ENCODE measurements around the gene CDC27. TPM values are rescaled to one million over a fixed set of nuclear protein-coding genes. Genes with fewer than 3 reads are reported as not detected.

CDC27 gene
- 70.5 and 71.4 TPM in 2 replicates for total RNA-seq (2012; rRNA removed)

- Histone ChIP-seq H3K27me3 (ENCODE audit: control insufficient read depth, insufficient read depth, low read length) (no peaks in the 10 kb centered on the region), H3K36me3 (ENCODE audit: insufficient read depth, low read length) (no peaks in the 10 kb centered on the region), H3K4me3 (ENCODE audit: low read length) (peak within 1 kb of the TSS; percentile 78), H3K9ac (ENCODE audit: low read depth, low read length) (peak within 1 kb of the TSS; percentile 96), H3K9me3 (replicated peaks; ENCODE audit: low read length) (no peaks in the 10 kb centered on the region), H3K4me1 (ENCODE audit: control insufficient read depth, insufficient read depth, low read length) (peaks cover 13% of the 10 kb centered on the region), H3K4me2 (ENCODE audit: low read length) (peak within 1 kb of the TSS; percentile 89)
Observed at GRCh38 chr17:47188876-47189731, at the start of gene CDC27. TSS of gene CDC27 (minus strand) at chr17:47189295. CDS start at chr17:47189172, 123 bp downstream.

GRCh38 chr17:47238321-47239010, 49.4 kb upstream of the CDC27 start:
- H3K9me3 ChIP-seq (replicated peaks; ENCODE audit: low read length) = no peaks in the 10 kb centered on the region
- no peaks in the 10 kb centered on the region for H3K36me3 ChIP-seq (ENCODE audit: insufficient read depth, low read length)
- H3K27me3 ChIP-seq (ENCODE audit: control insufficient read depth, insufficient read depth, low read length) = no peaks in the 10 kb centered on the region
- no peak overlapping the region for H3K9ac ChIP-seq (ENCODE audit: low read depth, low read length)
- H3K4me3 ChIP-seq (ENCODE audit: low read length) = no peak overlapping the region
- H3K4me2 ChIP-seq (ENCODE audit: low read length) = no peak overlapping the region
- H3K4me1 ChIP-seq (ENCODE audit: control insufficient read depth, insufficient read depth, low read length) = peaks cover 19% of the 10 kb centered on the region

GRCh38 chr17:47237841-47238240, 48.7 kb upstream of the CDC27 start:
- Histone ChIP-seq H3K4me3 (ENCODE audit: low read length) (no peak overlapping the region), H3K4me2 (ENCODE audit: low read length) (no peak overlapping the region), H3K36me3 (ENCODE audit: insufficient read depth, low read length) (no peaks in the 10 kb centered on the region), H3K9ac (ENCODE audit: low read depth, low read length) (no peak overlapping the region), H3K4me1 (ENCODE audit: control insufficient read depth, insufficient read depth, low read length) (peaks cover 19% of the 10 kb centered on the region), H3K27me3 (ENCODE audit: control insufficient read depth, insufficient read depth, low read length) (no peaks in the 10 kb centered on the region), H3K9me3 (replicated peaks; ENCODE audit: low read length) (no peaks in the 10 kb centered on the region)

GRCh38 chr17:47235923-47236322, 46.8 kb upstream of the CDC27 start:
- peaks cover 18% of the 10 kb centered on the region for H3K4me1 ChIP-seq (ENCODE audit: control insufficient read depth, insufficient read depth, low read length)
- H3K4me3 ChIP-seq (ENCODE audit: low read length) = no peak overlapping the region
- H3K27me3 ChIP-seq (ENCODE audit: control insufficient read depth, insufficient read depth, low read length) = no peaks in the 10 kb centered on the region
- no peaks in the 10 kb centered on the region for H3K9me3 ChIP-seq (replicated peaks; ENCODE audit: low read length)
- no peaks in the 10 kb centered on the region for H3K36me3 ChIP-seq (ENCODE audit: insufficient read depth, low read length)
- no peak overlapping the region for H3K9ac ChIP-seq (ENCODE audit: low read depth, low read length)
- no peak overlapping the region for H3K4me2 ChIP-seq (ENCODE audit: low read length)

GRCh38 chr17:47235506-47235905, 46.4 kb upstream of the CDC27 start:
- no peaks in the 10 kb centered on the region for H3K9me3 ChIP-seq (replicated peaks; ENCODE audit: low read length)
- no peak overlapping the region for H3K4me3 ChIP-seq (ENCODE audit: low read length)
- H3K4me2 ChIP-seq (ENCODE audit: low read length) = no peak overlapping the region
- no peaks in the 10 kb centered on the region for H3K27me3 ChIP-seq (ENCODE audit: control insufficient read depth, insufficient read depth, low read length)
- H3K4me1 ChIP-seq (ENCODE audit: control insufficient read depth, insufficient read depth, low read length) = peaks cover 15% of the 10 kb centered on the region
- no peak overlapping the region for H3K9ac ChIP-seq (ENCODE audit: low read depth, low read length)
- no peaks in the 10 kb centered on the region for H3K36me3 ChIP-seq (ENCODE audit: insufficient read depth, low read length)

- Histone ChIP-seq H3K4me1 (ENCODE audit: control insufficient read depth, insufficient read depth, low read length) (peaks cover 12% of the 10 kb centered on the region), H3K36me3 (ENCODE audit: insufficient read depth, low read length) (no peaks in the 10 kb centered on the region), H3K27me3 (ENCODE audit: control insufficient read depth, insufficient read depth, low read length) (no peaks in the 10 kb centered on the region), H3K4me3 (ENCODE audit: low read length) (no peak overlapping the region), H3K9ac (ENCODE audit: low read depth, low read length) (no peak overlapping the region), H3K9me3 (replicated peaks; ENCODE audit: low read length) (no peaks in the 10 kb centered on the region), H3K4me2 (ENCODE audit: low read length) (no peak overlapping the region)
Observed at GRCh38 chr17:47232465-47232864, 43.4 kb upstream of the CDC27 start.

- H3K36me3 ChIP-seq (ENCODE audit: insufficient read depth, low read length) = no peaks in the 10 kb centered on the region
- no peaks in the 10 kb centered on the region for H3K9me3 ChIP-seq (replicated peaks; ENCODE audit: low read length)
- no peak overlapping the region for H3K4me2 ChIP-seq (ENCODE audit: low read length)
- peaks cover 12% of the 10 kb centered on the region for H3K4me1 ChIP-seq (ENCODE audit: control insufficient read depth, insufficient read depth, low read length)
- H3K27me3 ChIP-seq (ENCODE audit: control insufficient read depth, insufficient read depth, low read length) = no peaks in the 10 kb centered on the region
- no peak overlapping the region for H3K4me3 ChIP-seq (ENCODE audit: low read length)
- H3K9ac ChIP-seq (ENCODE audit: low read depth, low read length) = no peak overlapping the region
Observed at GRCh38 chr17:47231866-47232265, 42.8 kb upstream of the CDC27 start.

GRCh38 chr17:47231334-47231733, 42.2 kb upstream of the CDC27 start:
- Histone ChIP-seq H3K4me2 (ENCODE audit: low read length) (no peak overlapping the region), H3K4me3 (ENCODE audit: low read length) (no peak overlapping the region), H3K4me1 (ENCODE audit: control insufficient read depth, insufficient read depth, low read length) (peaks cover 13% of the 10 kb centered on the region), H3K36me3 (ENCODE audit: insufficient read depth, low read length) (no peaks in the 10 kb centered on the region), H3K27me3 (ENCODE audit: control insufficient read depth, insufficient read depth, low read length) (no peaks in the 10 kb centered on the region), H3K9me3 (replicated peaks; ENCODE audit: low read length) (no peaks in the 10 kb centered on the region), H3K9ac (ENCODE audit: low read depth, low read length) (no peak overlapping the region)

- Histone ChIP-seq H3K9me3 (replicated peaks; ENCODE audit: low read length) (no peaks in the 10 kb centered on the region), H3K27me3 (ENCODE audit: control insufficient read depth, insufficient read depth, low read length) (no peaks in the 10 kb centered on the region), H3K4me1 (ENCODE audit: control insufficient read depth, insufficient read depth, low read length) (peaks cover 17% of the 10 kb centered on the region), H3K4me3 (ENCODE audit: low read length) (no peak overlapping the region), H3K4me2 (ENCODE audit: low read length) (no peak overlapping the region), H3K36me3 (ENCODE audit: insufficient read depth, low read length) (no peaks in the 10 kb centered on the region), H3K9ac (ENCODE audit: low read depth, low read length) (no peak overlapping the region)
Observed at GRCh38 chr17:47230864-47231263, 41.8 kb upstream of the CDC27 start.

GRCh38 chr17:47229535-47230443, 40.7 kb upstream of the CDC27 start:
- Histone ChIP-seq H3K4me2 (ENCODE audit: low read length) (peak overlapping the region; percentile 79), H3K9ac (ENCODE audit: low read depth, low read length) (peak overlapping the region; percentile 71), H3K4me3 (ENCODE audit: low read length) (peak overlapping the region; percentile 58), H3K27me3 (ENCODE audit: control insufficient read depth, insufficient read depth, low read length) (no peaks in the 10 kb centered on the region), H3K4me1 (ENCODE audit: control insufficient read depth, insufficient read depth, low read length) (peaks cover 28% of the 10 kb centered on the region), H3K36me3 (ENCODE audit: insufficient read depth, low read length) (no peaks in the 10 kb centered on the region), H3K9me3 (replicated peaks; ENCODE audit: low read length) (no peaks in the 10 kb centered on the region)

- H3K27me3 ChIP-seq (ENCODE audit: control insufficient read depth, insufficient read depth, low read length) = no peaks in the 10 kb centered on the region
- H3K9ac ChIP-seq (ENCODE audit: low read depth, low read length) = no peak overlapping the region
- no peaks in the 10 kb centered on the region for H3K36me3 ChIP-seq (ENCODE audit: insufficient read depth, low read length)
- H3K4me2 ChIP-seq (ENCODE audit: low read length) = no peak overlapping the region
- H3K4me3 ChIP-seq (ENCODE audit: low read length) = no peak overlapping the region
- H3K9me3 ChIP-seq (replicated peaks; ENCODE audit: low read length) = no peaks in the 10 kb centered on the region
- H3K4me1 ChIP-seq (ENCODE audit: control insufficient read depth, insufficient read depth, low read length) = peaks cover 38% of the 10 kb centered on the region
Observed at GRCh38 chr17:47227862-47228261, 38.8 kb upstream of the CDC27 start.

Measured in skeletal muscle satellite cell (primary cell).